NCI-H526 (cell line): ENCODE measurements around the gene USP28.
A peak's percentile ranks its signal among the peaks of the same experiment; 100 is the strongest.
"Not testable (repeated sequence)": the region's sequence is repeated elsewhere in the genome, so short reads cannot be mapped to it uniquely, and the experiment has no call there.

Experiments
- DNase-seq, 2 experiments: peaks; one replicate each; lab custom pipeline; 2025; lab: John Stamatoyannopoulos, UW

Gene USP28

DNA sequence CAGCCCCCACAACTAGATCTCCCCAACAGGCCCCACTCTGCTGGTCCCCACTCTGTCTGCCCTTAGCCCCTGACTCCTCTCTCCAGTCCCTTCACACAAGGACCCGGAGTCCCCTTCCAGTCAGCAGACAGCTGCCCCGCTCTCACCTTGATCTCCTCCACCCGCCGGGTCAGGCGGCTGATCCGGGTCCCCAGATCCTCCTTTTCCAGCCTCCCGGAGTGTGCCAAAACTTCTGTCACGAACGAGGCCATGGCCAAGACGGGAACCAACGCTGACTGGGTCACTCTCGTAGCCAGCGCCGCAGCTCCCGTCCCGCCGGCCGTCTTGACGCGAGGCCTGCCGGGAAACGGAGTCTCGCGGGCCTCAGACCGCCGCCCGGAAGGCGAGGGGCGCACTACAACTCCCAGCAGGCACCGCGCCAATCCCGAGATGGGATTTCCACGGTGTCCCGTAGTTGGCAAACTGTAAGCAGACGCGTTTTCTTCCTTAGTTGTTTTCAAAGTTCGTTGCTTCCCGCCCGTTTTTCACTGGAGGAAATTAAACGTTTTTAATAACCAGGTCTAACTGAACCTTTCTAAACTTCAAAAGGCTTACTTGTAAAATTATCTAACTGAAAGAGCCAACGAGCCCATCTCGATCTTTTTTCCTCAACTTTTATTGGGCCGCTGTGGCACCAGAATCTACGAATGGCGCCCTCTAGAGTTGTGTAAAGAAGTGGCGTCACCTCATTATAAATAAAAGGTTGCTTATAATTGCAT lies 101.8 kb downstream of the USP28 start, which contains the start of gene ZW10:
Gene ZW10, minus strand, starts transcription at position 277 of the 758 bp plus-strand sequence. Its CDS starts 26 bp downstream, at position 251.
- DNase-seq: peak; percentile 98 to 100

DNA sequence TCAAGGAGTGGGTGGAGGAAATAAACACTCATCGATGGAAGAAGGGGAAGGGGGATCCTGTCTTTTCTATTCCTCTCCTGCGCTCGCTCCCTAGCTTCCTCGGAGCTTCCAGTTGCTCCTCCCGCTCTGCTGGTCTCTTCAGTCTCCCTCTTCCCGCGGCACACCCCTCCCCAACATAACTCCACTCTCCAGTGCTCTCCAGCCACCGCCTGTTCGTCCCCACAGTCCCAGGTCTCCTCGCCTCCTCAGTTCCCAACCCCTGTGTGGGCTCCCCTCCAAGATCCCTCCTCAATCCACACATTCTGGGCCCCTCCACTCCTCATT lies 102.3 kb downstream of the USP28 start:
- DNase-seq: peak; percentile 79 to 84

DNA sequence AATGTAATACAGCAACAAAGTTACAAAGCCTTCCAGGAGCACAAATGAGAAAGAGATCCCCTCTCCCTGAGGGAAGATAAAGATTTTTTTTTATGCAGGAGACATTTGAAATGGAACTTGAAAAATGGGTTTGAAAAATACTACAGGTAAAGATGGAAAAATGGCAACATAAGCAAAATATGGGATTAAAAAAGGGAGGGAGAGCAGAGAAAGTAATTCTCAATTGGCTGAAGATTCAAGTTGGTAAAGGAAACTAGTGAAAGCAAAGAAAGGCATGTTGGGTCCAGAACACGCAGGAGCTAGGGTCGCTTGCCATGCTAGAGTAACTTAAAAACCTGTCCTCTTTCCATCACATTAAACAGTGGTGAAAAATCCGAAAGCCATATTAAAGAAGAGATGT lies 103.4 kb downstream of the USP28 start:
- no peak for DNase-seq

DNA sequence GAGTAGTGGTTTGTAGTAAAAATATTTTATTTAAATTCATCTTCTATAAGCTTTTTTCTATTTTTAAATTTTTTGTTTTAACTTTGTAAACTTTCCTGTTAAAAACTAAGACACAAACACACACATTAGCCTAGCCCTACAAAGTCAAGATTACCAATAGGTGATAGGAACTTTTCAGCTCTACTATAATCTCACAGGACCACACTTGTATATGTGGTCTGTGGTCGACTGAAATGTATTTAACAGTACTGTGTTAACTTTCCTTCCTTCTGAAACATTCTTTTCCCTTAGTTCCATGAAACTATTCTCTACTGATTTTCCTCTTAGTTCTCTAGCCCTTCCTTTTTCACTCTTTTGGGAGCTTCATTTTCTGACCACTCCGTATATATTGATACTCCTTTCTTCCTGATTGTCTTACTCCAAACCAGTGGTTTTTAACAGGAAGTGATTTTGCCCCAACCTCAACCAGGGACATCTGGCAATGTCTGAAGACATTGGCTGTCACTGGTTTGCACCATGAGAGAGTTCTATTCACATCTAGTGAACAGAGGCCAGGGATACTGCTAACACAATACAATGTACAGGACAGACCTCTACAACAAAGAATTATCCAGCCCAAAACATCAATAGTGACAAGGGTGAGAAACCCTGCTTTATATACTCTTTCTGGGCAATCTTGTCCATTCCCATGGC lies 110.7 kb downstream of the USP28 start:
- DNase-seq: no peak

DNA sequence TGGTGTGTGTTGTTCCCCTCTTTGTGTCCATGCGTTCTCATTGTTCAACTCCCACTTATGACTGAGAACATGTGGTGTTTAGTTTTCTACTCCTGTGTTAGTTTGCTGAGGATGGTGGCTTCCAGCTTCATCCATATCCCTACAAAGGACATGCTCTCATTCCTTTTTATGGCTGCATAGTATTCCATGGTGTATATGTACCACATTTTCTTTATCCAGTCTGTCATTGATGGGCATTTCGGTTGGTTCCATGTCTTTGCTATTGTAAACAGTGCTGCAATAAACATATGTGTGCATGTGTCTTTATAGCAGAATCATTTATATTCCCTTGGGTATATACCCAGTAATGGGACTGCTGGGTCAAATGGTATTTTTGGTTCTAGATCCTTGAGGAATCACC lies 112.3 kb downstream of the USP28 start:
- not testable (repeated sequence) for DNase-seq

DNA sequence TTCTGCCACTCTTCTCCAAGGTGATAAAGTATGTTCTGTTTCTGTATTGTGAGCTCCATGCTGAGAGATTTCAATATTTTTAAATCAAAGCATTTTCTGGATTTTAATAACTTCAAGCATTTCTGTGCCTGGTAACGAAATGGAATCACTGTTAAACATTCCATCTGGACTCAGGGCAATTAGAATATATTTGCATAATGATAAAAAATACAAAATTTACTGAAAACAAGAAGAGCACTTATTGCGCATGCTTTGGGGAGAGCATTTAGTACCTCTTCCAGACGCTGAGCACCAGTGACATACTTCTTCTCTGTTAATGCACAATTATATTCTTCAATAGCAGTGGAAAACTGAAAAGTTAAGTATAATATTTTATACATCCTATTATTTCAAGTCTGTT lies 115.1 kb downstream of the USP28 start:
- no peak for DNase-seq

DNA sequence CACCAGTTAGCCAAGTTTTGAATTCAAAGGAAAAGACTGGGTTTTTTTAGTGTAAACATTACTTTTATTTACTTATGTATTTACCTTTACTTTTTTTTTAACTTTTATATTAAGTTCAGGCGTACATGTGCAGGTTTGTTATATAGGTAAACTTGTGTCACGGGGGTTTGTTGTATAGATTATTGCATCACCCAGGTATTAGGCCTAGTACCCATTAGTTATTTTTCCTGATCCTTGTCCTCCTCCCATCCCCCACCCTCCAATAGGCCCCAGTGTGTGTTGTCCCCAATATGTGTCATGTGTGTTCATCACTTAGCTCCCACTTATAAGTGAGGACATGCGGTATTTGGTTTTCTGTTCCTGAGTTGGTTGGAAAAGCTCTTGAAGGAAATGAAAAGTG lies 122.4 kb downstream of the USP28 start:
- DNase-seq: no peak
